Activated B cell treated with CpG ODN at 0.5 μM for 24 hours (primary cell): Measurements from ENCODE around the gene EPS15. TPM values are rescaled to one million over a fixed set of nuclear protein-coding genes. Genes with fewer than 3 reads are reported as not detected.

Source experiments
- ATAC-seq: fragments of 200-7000 bp; cut with Tn5 transposase; one replicate; pipeline ENCODE4 v1.10.0; 2021; ENCODE audit warnings: low read depth, mild to moderate bottlenecking, moderate library complexity
- CTCF ChIA-PET: fragments of 350-600 bp; sonication (Branson Sonifier 250); formaldehyde crosslinking; loops from one replicate; lab custom pipeline; 2021; ENCODE audit warnings: antibody characterized with exemption; lab: Charles Lee
- POLR2A ChIA-PET: fragments of 350-600 bp; sonication (Branson Sonifier 250); formaldehyde crosslinking; loops from one replicate; lab custom pipeline; 2021; ENCODE audit warnings: antibody characterized with exemption; lab: Charles Lee
- DNase-seq: peaks from one replicate; pipeline ENCODE4 v3.0.0; 2022
- H3K27ac Mint-ChIP-seq: one replicate; pipeline ENCODE4 v1.8.0; 2020; ENCODE audit warnings: mixed read lengths
- H3K27me3 Mint-ChIP-seq: one replicate; pipeline ENCODE4 v1.8.0; 2021; ENCODE audit warnings: mixed read lengths
- H3K36me3 Mint-ChIP-seq: one replicate; pipeline ENCODE4 v1.8.0; 2021; ENCODE audit warnings: low read depth, mixed read lengths
- H3K4me1 Mint-ChIP-seq: one replicate; pipeline ENCODE4 v1.8.0; 2021; ENCODE audit warnings: mixed read lengths
- H3K4me3 Mint-ChIP-seq: one replicate; pipeline ENCODE4 v1.8.0; 2020; ENCODE audit warnings: mild to moderate bottlenecking, mixed read lengths
- H3K9me3 Mint-ChIP-seq: one replicate; pipeline ENCODE4 v1.8.0; 2020; ENCODE audit warnings: mixed read lengths
- intact Hi-C: fragments of 100-400 bp; cut with micrococcal nuclease; formaldehyde crosslinking; loops from one replicate; pipeline ENCODE4 v1.15.1; 2024
- total RNA-seq: library from RNA; stranded (reverse); gene quantifications from 2 replicates; pipeline ENCODE4 v1.2.3, GENCODE V29; 2022
- TF ChIP-seq, protein P1 (sequence below): fragments of 200-600 bp; IDR thresholded peaks from one replicate; pipeline ENCODE4 v1.8.0; 2022; ENCODE audit warnings: antibody characterized with exemption, mild to moderate bottlenecking

Gene EPS15
- total RNA-seq, 1 donor from 2014 or later: 150 TPM

DNA sequence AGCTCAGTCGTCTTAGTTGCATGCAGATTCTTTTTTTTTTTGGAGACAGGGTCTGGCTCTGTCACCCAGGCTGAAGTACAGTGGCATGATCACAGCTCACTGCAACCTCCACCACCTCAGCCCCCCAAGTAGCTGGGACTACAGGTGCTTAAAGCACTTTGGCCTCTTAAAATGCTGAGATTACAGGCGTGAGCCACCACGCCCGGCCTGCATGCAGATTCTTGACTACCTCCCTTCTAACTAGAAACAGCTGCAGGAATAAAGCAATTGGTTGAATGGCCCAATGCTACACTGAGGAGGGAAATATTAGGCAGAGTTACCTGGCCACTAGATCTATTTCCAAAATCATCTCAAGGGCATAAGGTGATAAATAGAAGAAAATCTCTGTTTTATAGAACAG lies 159.2 kb downstream of the EPS15 start:
- H3K4me1 Mint-ChIP-seq: no peaks in the 10 kb centered on the region
- intact Hi-C loops: no loop called here
- POLR2A ChIA-PET: interaction anchor here (0.7 kb wide), 1 partner anchor 18 kb away, joined by 3 read pairs; no protein-coding TSS in a partner anchor
- ATAC-seq: no peak
- H3K4me3 Mint-ChIP-seq: no peak overlapping the region
- TF ChIP-seq, protein P1, sequence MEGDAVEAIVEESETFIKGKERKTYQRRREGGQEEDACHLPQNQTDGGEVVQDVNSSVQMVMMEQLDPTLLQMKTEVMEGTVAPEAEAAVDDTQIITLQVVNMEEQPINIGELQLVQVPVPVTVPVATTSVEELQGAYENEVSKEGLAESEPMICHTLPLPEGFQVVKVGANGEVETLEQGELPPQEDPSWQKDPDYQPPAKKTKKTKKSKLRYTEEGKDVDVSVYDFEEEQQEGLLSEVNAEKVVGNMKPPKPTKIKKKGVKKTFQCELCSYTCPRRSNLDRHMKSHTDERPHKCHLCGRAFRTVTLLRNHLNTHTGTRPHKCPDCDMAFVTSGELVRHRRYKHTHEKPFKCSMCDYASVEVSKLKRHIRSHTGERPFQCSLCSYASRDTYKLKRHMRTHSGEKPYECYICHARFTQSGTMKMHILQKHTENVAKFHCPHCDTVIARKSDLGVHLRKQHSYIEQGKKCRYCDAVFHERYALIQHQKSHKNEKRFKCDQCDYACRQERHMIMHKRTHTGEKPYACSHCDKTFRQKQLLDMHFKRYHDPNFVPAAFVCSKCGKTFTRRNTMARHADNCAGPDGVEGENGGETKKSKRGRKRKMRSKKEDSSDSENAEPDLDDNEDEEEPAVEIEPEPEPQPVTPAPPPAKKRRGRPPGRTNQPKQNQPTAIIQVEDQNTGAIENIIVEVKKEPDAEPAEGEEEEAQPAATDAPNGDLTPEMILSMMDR: no peak
- DNase-seq: no peak
- H3K36me3 Mint-ChIP-seq: peaks cover 75% of the 10 kb centered on the region
- CTCF ChIA-PET: no interaction called here
- H3K27me3 Mint-ChIP-seq: no peaks in the 10 kb centered on the region
- no peak overlapping the region for H3K27ac Mint-ChIP-seq
- H3K9me3 Mint-ChIP-seq: no peaks in the 10 kb centered on the region

DNA sequence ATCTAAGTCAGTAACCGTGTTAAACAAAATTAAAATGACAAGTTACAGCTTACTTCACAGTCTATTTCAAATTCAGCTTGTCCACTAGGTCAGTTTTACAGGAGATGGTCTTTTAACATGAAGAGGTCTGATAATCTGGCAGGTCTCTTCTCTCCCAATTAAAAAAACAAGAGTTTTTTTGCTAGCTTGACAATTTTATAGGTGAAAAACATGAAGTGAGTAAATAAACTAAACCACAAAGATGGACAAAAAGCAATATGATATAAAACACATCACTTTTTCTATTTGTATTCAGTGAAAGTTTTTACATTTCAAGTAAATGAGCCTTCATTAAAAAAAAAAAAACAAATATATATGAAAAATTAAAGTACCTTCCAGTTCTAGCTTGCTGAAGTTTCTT lies 163.7 kb downstream of the EPS15 start:
- CTCF ChIA-PET: no interaction called here
- no peak for ATAC-seq
- H3K4me3 Mint-ChIP-seq: no peak overlapping the region

DNA sequence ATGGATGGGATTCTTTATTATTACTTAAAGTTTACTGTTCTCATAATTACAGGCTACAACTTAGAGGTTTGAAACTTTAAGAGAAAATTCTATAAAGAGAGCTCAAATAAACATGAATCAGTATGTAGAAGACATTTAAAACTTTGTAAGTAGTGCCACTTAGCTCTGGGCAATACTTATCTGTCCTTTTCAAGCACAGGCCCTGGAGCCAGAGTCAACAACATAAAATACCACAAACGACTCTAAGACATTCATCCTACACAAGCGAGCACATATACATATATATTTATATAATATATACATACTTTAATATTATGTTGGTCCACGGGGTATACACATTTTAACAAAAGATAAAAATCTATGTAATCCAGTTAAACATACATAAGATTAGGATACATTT lies 164.7 kb downstream of the EPS15 start:
- Mint-ChIP-seq H3K9me3 (no peaks in the 10 kb centered on the region), H3K27me3 (no peaks in the 10 kb centered on the region), H3K4me3 (no peak overlapping the region), H3K36me3 (peaks cover 50% of the 10 kb centered on the region), H3K4me1 (no peaks in the 10 kb centered on the region), H3K27ac (no peak overlapping the region)
- CTCF ChIA-PET: no interaction called here
- TF ChIP-seq, protein P1: no peak
- ATAC-seq: no peak
- intact Hi-C loops: no loop called here
- DNase-seq: no peak
- POLR2A ChIA-PET: no interaction called here

More for the DNA sequence above, 163.7 kb downstream of the EPS15 start:
- POLR2A ChIA-PET: interaction anchor here (0.8 kb wide), 1 partner anchor 14 kb away, joined by 6 read pairs; no protein-coding TSS in a partner anchor
- TF ChIP-seq, protein P1: no peak
- no peak for DNase-seq
- no peak overlapping the region for H3K27ac Mint-ChIP-seq
- no peaks in the 10 kb centered on the region for H3K27me3 Mint-ChIP-seq
- peaks cover 58% of the 10 kb centered on the region for H3K36me3 Mint-ChIP-seq
- intact Hi-C loops: no loop called here
- H3K4me1 Mint-ChIP-seq: no peaks in the 10 kb centered on the region
- no peaks in the 10 kb centered on the region for H3K9me3 Mint-ChIP-seq

DNA sequence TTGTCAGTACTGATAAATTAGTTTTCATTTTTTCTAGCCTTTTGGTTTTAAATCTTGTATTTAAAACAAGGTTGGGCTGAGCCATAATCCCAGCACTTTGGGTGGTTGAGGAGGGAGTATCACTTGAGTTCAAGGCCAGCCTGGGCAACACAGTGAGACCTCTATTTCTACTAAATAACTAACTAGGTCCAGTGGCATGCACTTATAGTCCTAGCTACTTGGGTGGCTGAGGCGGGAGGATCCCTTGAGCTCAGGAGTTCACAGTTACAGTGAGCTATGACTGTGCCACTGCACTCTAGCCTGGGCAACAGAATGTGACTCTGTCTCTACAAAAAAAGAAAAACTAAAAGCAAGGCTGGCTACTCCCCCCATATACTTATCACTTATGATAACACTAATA lies 167.2 kb downstream of the EPS15 start:
- CTCF ChIA-PET: no interaction called here
- peaks cover 34% of the 10 kb centered on the region for H3K36me3 Mint-ChIP-seq
- POLR2A ChIA-PET: interaction anchor here (0.6 to 0.7 kb wide), 2 partner anchors 106 to 257 kb away, joined by 3 read pairs; no protein-coding TSS in a partner anchor
- no peak for ATAC-seq
- H3K4me1 Mint-ChIP-seq: no peaks in the 10 kb centered on the region
- intact Hi-C loops: no loop called here
- TF ChIP-seq, protein P1: no peak
- H3K9me3 Mint-ChIP-seq: no peaks in the 10 kb centered on the region
- H3K4me3 Mint-ChIP-seq: no peak overlapping the region
- H3K27me3 Mint-ChIP-seq: no peaks in the 10 kb centered on the region
- H3K27ac Mint-ChIP-seq: no peak overlapping the region
- no peak for DNase-seq

DNA sequence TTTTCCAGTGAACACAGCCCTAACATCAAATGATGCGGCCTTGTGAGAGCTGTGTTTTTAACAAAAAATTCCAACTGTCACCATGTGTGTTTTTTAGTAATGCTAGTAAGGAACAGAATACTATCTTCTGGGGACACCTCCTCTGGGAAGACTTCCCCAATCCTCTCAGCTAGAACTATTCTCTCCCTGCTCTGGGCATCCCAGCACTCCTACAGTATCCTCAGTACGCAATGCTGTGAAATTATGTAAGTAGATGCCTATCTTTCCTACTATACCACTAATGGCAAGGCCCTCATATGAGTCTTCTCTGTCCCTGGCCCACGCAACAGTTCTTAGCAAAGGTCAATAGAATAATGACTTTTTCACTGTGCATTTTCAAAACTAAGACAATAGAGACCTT lies 169.2 kb downstream of the EPS15 start:
- Mint-ChIP-seq H3K36me3 (peaks cover 16% of the 10 kb centered on the region), H3K4me3 (no peak overlapping the region), H3K4me1 (no peaks in the 10 kb centered on the region), H3K9me3 (no peaks in the 10 kb centered on the region), H3K27ac (no peak overlapping the region), H3K27me3 (peaks cover 4% of the 10 kb centered on the region)
- POLR2A ChIA-PET: no interaction called here
- intact Hi-C loops: no loop called here
- ATAC-seq: no peak
- no peak for DNase-seq
- CTCF ChIA-PET: no interaction called here
- TF ChIP-seq, protein P1: no peak
